ENCODE measurements around the gene ZBTB20.
A peak's percentile ranks its signal among the peaks of the same experiment; 100 is the strongest.

Gene ZBTB20

DNA sequence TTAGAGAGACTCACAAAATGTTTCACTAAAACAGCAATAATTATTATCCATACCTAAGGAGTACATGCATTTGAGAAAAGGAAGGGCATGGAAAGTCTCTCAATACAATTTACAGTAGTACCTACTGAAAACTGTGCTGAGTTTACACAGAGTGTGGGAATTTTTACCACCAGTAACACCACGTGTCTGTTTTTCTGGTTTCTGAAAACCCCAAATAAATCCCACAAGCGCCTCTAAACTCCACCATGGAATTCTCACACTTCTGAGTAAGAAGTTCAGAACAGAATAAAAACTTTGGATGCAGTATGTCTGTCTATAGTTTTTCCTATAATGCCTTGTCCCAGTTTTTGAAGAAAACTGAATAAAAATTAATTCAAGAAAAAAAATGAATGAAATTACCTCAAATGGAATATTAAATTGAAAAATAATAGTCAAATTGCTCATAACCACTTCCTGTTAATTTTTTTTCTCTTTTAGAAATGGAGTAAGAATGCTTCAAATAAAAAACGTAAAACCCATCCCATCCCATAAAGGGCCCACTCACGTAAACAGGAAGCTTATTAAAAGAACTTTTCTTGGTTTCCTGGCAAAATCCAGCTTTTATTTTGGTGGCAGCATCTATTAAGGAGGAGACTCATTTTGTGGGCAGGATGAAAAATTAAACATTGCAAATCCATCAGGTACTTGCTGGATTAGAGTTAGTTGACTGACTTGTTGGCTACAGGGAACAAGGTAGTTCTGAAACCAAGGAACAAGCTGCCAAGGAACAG is 475.2 kb downstream of the ZBTB20 start:
- no peak for DNase-seq (ENCODE audit: low read depth)

DNA sequence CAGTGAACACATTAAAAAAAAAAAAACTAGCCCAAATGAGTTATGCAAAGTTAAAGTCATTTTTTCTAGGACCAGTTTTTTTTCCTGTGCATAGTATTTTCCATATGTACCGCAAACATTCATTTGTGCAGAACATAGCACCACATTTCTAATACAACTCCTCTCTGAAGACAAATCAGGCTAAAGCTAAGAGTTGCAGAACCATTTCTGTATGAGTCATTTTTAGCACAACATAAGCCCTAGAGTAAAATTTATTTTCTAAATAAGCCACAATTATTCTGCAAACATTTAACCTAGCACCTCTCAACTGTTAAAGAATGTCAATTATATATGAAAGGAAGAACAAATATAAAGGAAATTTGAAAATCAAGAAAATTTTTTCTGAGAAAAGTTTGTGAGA is 477.5 kb downstream of the ZBTB20 start:
- no peak for DNase-seq (ENCODE audit: low read depth)

DNA sequence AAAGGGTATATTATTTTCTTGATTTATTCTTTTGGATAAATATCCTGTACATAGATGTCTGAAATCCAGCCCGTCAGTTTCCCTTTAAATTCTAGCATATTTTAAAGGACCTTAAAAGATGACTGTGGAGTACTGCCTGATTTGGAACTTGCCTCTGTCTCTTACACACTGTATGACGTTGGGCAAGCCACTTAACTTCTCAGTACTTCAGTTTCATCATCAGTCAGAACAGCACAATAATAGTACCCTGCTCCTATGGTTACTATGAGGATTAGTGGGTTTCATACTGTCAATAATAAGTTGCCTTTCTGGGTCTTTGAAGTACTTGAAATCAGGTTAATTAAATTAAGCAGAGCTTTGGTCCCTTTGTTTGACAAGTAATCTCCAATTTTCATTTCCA is 479.0 kb downstream of the ZBTB20 start:
- DNase-seq (ENCODE audit: low read depth), result no peak

DNA sequence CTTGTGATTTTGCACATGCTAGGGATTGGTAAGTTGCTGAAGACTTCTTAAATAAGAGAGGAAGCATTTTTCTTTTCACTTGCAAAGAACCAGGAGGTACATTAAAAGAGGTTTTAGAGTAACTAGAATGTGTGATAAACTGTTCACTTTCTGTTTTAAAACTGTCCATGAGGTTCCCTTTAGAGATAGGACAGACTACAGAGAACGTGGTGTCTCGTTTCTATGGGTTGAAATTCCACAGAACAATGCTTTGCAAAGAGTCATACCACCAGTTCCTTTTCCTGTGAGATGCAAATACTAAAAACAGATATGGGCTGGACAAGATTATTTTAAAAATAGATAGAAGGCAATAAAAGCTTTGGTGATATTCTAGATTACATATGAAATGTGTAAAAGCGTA is 480.5 kb downstream of the ZBTB20 start:
- no peak for DNase-seq (ENCODE audit: low read depth)

- DNase-seq (ENCODE audit: low read depth), result no peak
These were observed 483.1 kb downstream of the ZBTB20 start for GRCh38 chr3:114664006-114664405.

GRCh38 chr3:114660808-114661207 is 486.3 kb downstream of the ZBTB20 start:
- no peak for DNase-seq (ENCODE audit: low read depth)

GRCh38 chr3:114660124-114660523 is 487.0 kb downstream of the ZBTB20 start:
- peak; percentile 45 for DNase-seq (ENCODE audit: low read depth)

- no peak for DNase-seq (ENCODE audit: low read depth)
These were observed 487.7 kb downstream of the ZBTB20 start for GRCh38 chr3:114659109-114660061.

GRCh38 chr3:114651555-114651954 is 495.5 kb downstream of the ZBTB20 start:
- no peak for DNase-seq (ENCODE audit: low read depth)

DNA sequence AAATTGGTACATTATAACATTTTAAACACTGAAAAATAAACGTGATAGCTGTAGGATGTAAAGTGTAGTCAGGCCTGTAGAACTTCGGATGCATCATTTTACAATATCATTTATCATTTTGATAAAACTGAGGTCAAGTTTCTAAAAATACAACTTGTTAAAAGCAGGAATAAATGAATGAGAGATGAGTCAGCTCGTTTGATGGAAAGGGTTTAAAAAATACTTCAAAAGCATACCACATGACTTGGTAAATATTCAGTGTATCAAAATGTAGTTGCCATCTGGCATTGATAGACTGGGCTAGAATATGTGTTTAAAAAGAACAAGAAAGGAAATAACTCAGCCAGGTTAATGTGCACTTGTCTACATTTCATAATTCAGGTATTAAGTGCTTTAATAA is 496.3 kb downstream of the ZBTB20 start:
- peak; percentile 18 for DNase-seq (ENCODE audit: low read depth)

GRCh38 chr3:114649331-114649730 is 497.8 kb downstream of the ZBTB20 start:
- no peak for DNase-seq (ENCODE audit: low read depth)

- DNase-seq (ENCODE audit: low read depth), result no peak
These were observed 500.6 kb downstream of the ZBTB20 start for GRCh38 chr3:114646526-114646925.

GRCh38 chr3:114645392-114645791 is 501.7 kb downstream of the ZBTB20 start:
- no peak for DNase-seq (ENCODE audit: low read depth)

GRCh38 chr3:114644367-114644766 is 502.7 kb downstream of the ZBTB20 start:
- no peak for DNase-seq (ENCODE audit: low read depth)

DNA sequence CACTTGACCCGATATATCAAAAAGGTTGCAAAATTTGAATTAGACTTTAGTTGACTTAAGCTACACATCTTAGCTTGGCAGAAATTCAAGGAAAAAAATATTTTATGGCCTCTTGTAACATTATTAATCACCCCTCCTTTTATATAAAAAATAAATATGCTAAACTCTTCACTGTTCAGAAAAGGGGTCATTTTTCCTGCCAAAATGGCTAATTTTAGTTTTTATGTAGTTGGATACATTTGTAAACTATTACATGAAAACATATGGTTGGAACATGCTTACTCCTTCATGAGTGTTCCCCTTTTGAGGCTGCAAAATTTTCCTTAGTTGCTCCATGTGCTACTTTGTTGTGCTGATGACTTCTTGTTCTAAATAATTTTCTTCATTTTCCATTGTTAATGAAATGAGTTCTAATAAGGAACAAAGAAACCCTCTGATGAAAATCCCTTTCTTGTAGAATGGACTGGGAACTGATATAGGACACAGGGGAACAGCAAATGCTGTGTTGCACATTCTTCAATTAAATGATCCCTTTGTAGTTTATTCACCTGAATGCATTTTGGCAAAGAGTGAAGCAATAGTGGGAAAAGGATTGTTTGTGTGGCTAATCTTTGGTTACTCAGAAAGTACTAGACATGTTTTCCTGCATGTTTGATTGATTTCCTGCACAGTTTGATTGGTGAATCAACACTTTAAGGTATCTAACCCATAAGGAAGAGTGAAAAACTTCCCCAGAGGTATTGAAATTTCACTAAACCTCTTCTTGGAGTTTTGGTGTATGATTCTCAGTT is 503.9 kb downstream of the ZBTB20 start:
- DNase-seq (ENCODE audit: low read depth), result no peak

- no peak for DNase-seq (ENCODE audit: low read depth)
These were observed 507.0 kb downstream of the ZBTB20 start for GRCh38 chr3:114640126-114640525.

- no peak for DNase-seq (ENCODE audit: low read depth)
These were observed 507.9 kb downstream of the ZBTB20 start for GRCh38 chr3:114639171-114639570.

GRCh38 chr3:114635878-114636277 is 511.2 kb downstream of the ZBTB20 start:
- no peak for DNase-seq (ENCODE audit: low read depth)

- DNase-seq (ENCODE audit: low read depth), result no peak
These were observed 512.5 kb downstream of the ZBTB20 start for GRCh38 chr3:114634635-114635034.

DNA sequence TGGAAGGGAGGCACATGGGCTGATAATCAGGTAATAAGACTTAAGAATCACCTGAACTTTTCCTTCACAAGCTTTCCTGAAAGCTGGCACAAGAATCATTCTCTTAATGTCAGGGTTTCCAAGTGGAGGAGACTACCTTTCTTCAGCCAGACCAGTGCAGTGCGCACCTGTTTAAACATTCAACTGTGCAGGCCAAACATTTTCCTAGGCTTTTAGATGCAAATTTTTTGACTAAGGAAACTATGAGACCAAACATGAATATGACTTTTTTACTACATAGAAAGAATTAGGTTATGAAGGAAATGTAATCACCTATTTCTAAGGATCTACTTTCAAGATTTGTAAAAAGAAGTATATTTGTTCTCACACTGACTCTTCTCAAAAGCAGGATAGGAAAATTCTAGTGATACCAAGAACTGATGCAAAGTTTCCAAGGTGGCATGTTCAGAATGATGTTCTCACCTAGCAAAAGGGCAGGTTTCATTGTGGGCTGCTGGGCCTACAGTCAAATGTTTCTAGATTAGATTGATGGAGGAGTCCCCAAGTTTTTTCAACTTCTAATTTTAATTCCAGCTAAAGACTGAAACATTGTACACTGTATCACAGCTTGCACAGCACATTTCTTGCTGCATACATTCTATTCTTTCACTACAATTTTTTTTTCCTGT is 514.2 kb downstream of the ZBTB20 start:
- no peak for DNase-seq (ENCODE audit: low read depth)

GRCh38 chr3:114627770-114628169 is 519.3 kb downstream of the ZBTB20 start:
- peak; percentile 94 for DNase-seq (ENCODE audit: low read depth)

GRCh38 chr3:114626751-114627150 is 520.3 kb downstream of the ZBTB20 start:
- DNase-seq (ENCODE audit: low read depth), result no peak

Measured in fibroblast of gingiva (primary cell).